Activated CD4-positive, alpha-beta T cell treated with anti-CD3 and anti-CD28 coated beads for 1 hour (primary cell): ENCODE measurements around the gene TSPYL1.

Experiments
- DNase-seq: peaks from one replicate; pipeline ENCODE4 v3.0.0-alpha.2; 2020

The TSPYL1 gene

DNA sequence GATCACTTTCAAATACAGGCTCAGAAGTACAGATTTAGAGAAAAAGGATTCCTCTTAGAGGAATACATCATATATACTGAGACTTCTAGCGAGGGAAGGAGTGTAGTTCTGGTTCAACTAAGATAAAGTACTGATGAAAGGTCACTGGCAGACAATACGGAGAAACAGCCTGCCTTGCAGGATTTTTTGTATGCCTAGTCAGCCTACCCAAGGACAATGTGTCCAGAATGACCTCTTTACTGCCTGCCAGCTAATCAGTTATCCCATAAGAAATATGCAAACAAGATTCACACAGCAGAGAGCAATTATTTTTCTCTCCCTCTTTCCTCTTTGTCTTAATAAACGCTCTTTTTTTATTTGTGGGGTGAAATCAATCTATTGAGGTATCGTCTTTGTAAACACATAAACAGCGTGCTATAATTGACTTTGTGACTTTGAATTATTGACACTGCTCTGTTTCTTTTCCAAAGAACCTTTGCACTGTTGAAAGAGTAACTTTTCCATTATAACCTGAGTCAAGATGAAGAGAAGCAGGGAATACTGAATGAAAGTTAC, 24.4 kb downstream of the TSPYL1 start:
- DNase-seq, result no peak

GRCh38 chr6:116254297-116255056, 25.3 kb downstream of the TSPYL1 start:
- DNase-seq, result no peak

- DNase-seq, result peak; percentile 87
Measured at GRCh38 chr6:116253505-116254296, 26.0 kb downstream of the TSPYL1 start, which contains the start of gene TSPYL4. Gene TSPYL4 (minus strand): TSS chr6:116254075. CDS start chr6:116254008, 67 bp downstream.

- DNase-seq, result no peak
Measured at GRCh38 chr6:116253188-116253504, 26.6 kb downstream of the TSPYL1 start.

GRCh38 chr6:116251568-116252384, 28.0 kb downstream of the TSPYL1 start:
- DNase-seq, result no peak

- DNase-seq, result no peak
Measured at GRCh38 chr6:116248577-116248976, 31.2 kb downstream of the TSPYL1 start.

GRCh38 chr6:116247285-116247684, 32.4 kb downstream of the TSPYL1 start:
- DNase-seq, result no peak

DNA sequence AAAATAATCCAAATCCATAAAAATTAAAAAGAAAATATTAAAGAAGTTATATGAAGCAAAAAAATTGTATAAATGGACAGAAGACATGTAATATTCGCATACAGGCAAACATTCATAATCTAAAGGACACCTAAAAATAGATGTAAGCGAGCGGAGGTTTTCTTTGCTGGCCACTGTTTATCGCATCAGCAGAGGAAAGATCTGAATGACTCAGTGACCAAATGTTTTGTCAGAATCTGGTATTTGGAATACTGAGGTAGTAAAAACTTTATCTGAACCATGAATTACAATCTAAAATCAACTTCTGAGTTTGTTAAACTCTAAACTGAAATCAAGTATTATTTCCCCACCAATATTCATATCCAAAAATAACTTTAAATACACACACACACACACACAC, 33.6 kb downstream of the TSPYL1 start:
- no peak for DNase-seq

GRCh38 chr6:116244284-116244683, 35.4 kb downstream of the TSPYL1 start:
- DNase-seq, result no peak

DNA sequence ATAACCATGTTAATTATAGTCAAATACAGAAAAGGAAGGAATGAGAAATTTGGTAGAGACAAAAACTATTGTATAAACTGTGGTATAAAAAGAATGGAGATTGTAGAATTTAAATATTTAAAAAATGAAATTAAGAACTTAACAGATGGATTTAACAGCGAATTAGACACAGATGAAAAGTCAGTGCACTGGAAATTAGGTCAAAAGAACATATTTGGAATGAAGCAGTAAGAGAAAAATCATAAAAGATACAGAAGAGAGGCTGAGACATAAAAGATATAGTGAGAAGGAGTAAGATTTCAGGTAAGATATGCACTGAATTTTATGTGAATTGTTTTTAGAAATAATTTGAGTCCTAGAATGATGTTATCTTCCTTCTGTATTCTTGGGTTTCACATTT, 39.9 kb downstream of the TSPYL1 start:
- DNase-seq, result no peak

GRCh38 chr6:116239256-116239655, 40.5 kb downstream of the TSPYL1 start:
- no peak for DNase-seq

DNA sequence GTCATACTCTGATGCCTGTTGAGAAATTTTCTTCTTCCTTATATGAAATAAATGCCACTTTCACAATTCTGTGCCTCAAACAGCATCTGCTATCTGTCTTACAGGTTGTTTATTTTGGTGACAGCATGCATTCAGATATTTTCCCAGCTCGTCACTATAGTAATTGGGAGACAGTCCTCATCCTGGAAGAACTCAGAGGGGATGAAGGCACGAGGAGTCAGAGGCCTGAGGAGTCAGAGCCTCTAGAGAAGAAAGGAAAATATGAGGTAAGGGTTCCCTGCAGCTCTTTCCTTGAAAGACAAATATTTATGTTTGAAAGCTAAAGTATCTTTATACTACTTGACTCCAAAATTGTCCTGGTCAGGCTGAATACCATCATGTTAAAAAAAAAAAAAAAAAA, 41.6 kb downstream of the TSPYL1 start:
- DNase-seq, result no peak

- DNase-seq, result no peak
Measured at GRCh38 chr6:116234689-116235088, 45.0 kb downstream of the TSPYL1 start.

- DNase-seq, result no peak
Measured at GRCh38 chr6:116229287-116229913, 50.3 kb downstream of the TSPYL1 start.
